GM19240 (cell line): ENCODE results near the gene LIM2.
"Not testable (repeated sequence)": the region's sequence is repeated elsewhere in the genome, so short reads cannot be mapped to it uniquely, and the experiment has no call there.

Source experiments
- DNase-seq: peaks from one replicate; pipeline ENCODE4 v3.0.0; 2011; ENCODE audit warnings: low spot score; ENCODE audit not compliant: insufficient read length

LIM2 gene

GRCh38 chr19:51387924-51388389 is at the start of gene LIM2:
TSS of gene LIM2 (minus strand) at chr19:51387974. CDS start at chr19:51387443, 531 bp downstream.
- DNase-seq: no peak

- DNase-seq: no peak
Observed at GRCh38 chr19:51434456-51434855, 46.7 kb upstream of the LIM2 start.

GRCh38 chr19:51433043-51433442 is 45.3 kb upstream of the LIM2 start:
- no peak for DNase-seq

- DNase-seq: no peak
Observed at GRCh38 chr19:51431124-51431523, 43.4 kb upstream of the LIM2 start.

GRCh38 chr19:51430221-51430620 is 42.4 kb upstream of the LIM2 start:
- DNase-seq: no peak

GRCh38 chr19:51427201-51427600 is 39.4 kb upstream of the LIM2 start:
- no peak for DNase-seq

- DNase-seq: peak; percentile 86
Observed at GRCh38 chr19:51422053-51422448, 34.3 kb upstream of the LIM2 start.

GRCh38 chr19:51421229-51422052 is 33.7 kb upstream of the LIM2 start:
- no peak for DNase-seq

GRCh38 chr19:51420511-51420910 is 32.7 kb upstream of the LIM2 start:
- not testable (repeated sequence) for DNase-seq

GRCh38 chr19:51418707-51419106 is 30.9 kb upstream of the LIM2 start:
- no peak for DNase-seq

GRCh38 chr19:51417810-51418157 is 30.0 kb upstream of the LIM2 start:
- no peak for DNase-seq

- DNase-seq: peak; percentile 56
Observed at GRCh38 chr19:51417107-51417809, 29.5 kb upstream of the LIM2 start, which contains the start of gene SIGLEC10. TSS of gene SIGLEC10 (minus strand) at chr19:51417642. CDS start at chr19:51417581, 61 bp downstream.

- DNase-seq: not testable (repeated sequence)
Observed at GRCh38 chr19:51416422-51416821, 28.6 kb upstream of the LIM2 start.

GRCh38 chr19:51415187-51415586 is 27.4 kb upstream of the LIM2 start:
- DNase-seq: no peak

- DNase-seq: no peak
Observed at GRCh38 chr19:51410950-51411748, 23.4 kb upstream of the LIM2 start.

- no peak for DNase-seq
Observed at GRCh38 chr19:51407511-51408131, 19.8 kb upstream of the LIM2 start.

GRCh38 chr19:51402117-51402516 is 14.3 kb upstream of the LIM2 start:
- DNase-seq: no peak

GRCh38 chr19:51399936-51400335 is 12.2 kb upstream of the LIM2 start:
- DNase-seq: not testable (repeated sequence)

- no peak for DNase-seq
Observed at GRCh38 chr19:51399231-51399630, 11.5 kb upstream of the LIM2 start.

GRCh38 chr19:51398096-51398704 is 10.4 kb upstream of the LIM2 start:
- no peak for DNase-seq

- not testable (repeated sequence) for DNase-seq
Observed at GRCh38 chr19:51397453-51397852, 9.7 kb upstream of the LIM2 start.
